ENCODE data around the gene STAMBP. TPM values are rescaled to one million over a fixed set of nuclear protein-coding genes. Genes with fewer than 3 reads are reported as not detected.
A peak's percentile ranks its signal among the peaks of the same experiment; 100 is the strongest.

STAMBP gene
- total RNA-seq (2012; rRNA removed) (33.9 and 38.7 TPM in 2 replicates), polyA plus RNA-seq (2012; rRNA removed) (29.7 and 29.8 TPM in 2 replicates), Bru-seq, nascent RNA (percentile 76 among the genes with signal in this experiment), BruChase-seq, experiment 1, labeled RNA remaining after a 6-hour chase (percentile 86 among the genes with signal in this experiment), BruChase-seq, experiment 2, labeled RNA remaining after a 2-hour chase (percentile 79 among the genes with signal in this experiment)
- polyA plus RNA-seq (2012; cell fraction: cytosol; rRNA removed) = 19.1 and 24.1 TPM in 2 replicates
- 11.1 and 26.9 TPM in 2 replicates for polyA plus RNA-seq (2012; cell fraction: nucleus; rRNA removed; ENCODE audit: low replicate concordance)
- long read RNA-seq, full-length matches to known transcripts = 23 of 42 reads
- long read RNA-seq, partial matches to known transcripts = 6 of 42 reads
- long read RNA-seq, other reads (novel, unspliced or antisense) = 13 of 42 reads

- Histone ChIP-seq H3K4me2 (ENCODE audit: low read depth, low read length) (peak within 1 kb of the TSS; percentile 77), H2AFZ (replicated peaks; ENCODE audit: low read length, poor library complexity) (peak within 1 kb of the TSS; percentile 98), H2BK20ac (ENCODE audit: low read depth, low read length) (peak within 1 kb of the TSS; percentile 20; the same call in 1 of the 2 replicates), H3K36me3 (ENCODE audit: control insufficient read depth, insufficient read depth, low read length) (peaks cover 4% of the 10 kb centered on the region; the same call in 1 of the 2 replicates), H3K4me1 (ENCODE audit: control insufficient read depth, insufficient read depth, low read length) (peaks cover 3% of the 10 kb centered on the region; the same call in 1 of the 2 replicates), H3K79me1 (ENCODE audit: low read depth in 1 of 2, low read length in 2 of 2) (peaks cover 26 to 42% of the 10 kb centered on the region in 2 experiments; a peak in 3 of 4 replicates), H3K23ac (ENCODE audit: low read depth, low read length) (peak within 1 kb of the TSS; percentile 97), H3K18ac (ENCODE audit: low read depth, low read length) (peak within 1 kb of the TSS; percentile 22; the same call in 1 of the 2 replicates), H4K8ac (ENCODE audit: low read depth in 2 of 2, low read length in 2 of 2) (peak within 1 kb of the TSS; percentile 75 to 96), H4K20me1 (ENCODE audit: insufficient read depth, low read length) (no peaks in the 10 kb centered on the region), H3K27me3 (ENCODE audit: control insufficient read depth, insufficient read depth, low read length) (no peaks in the 10 kb centered on the region), H4K91ac (ENCODE audit: insufficient read depth, low read depth, low read length) (peak within 1 kb of the TSS; percentile 74), H3K4me3 (ENCODE audit: insufficient read depth, low read depth, low read length) (peak within 1 kb of the TSS; percentile 65), H2AK9ac (replicated peaks; ENCODE audit: low read depth, low read length, poor library complexity) (peak within 1 kb of the TSS; percentile 98), H2BK5ac (ENCODE audit: low read depth, low read length, poor library complexity, severe bottlenecking) (peak within 1 kb of the TSS; percentile 80), H3K9ac (ENCODE audit: low read depth, low read length) (peak within 1 kb of the TSS; percentile 87), H2BK15ac (ENCODE audit: low read depth, low read length) (peak within 1 kb of the TSS; percentile 11; the same call in 2 of the 3 replicates), H4K5ac (ENCODE audit: low read depth, low read length) (peak within 1 kb of the TSS; percentile 68), H3K27ac (ENCODE audit: insufficient read depth, low read length) (peak within 1 kb of the TSS; percentile 78), H2AK5ac (ENCODE audit: low read depth, low read length) (peak within 1 kb of the TSS; percentile 84), H3K9me3 (ENCODE audit: control insufficient read depth, insufficient read depth, low read length) (no peaks in the 10 kb centered on the region), H3K9me1 (ENCODE audit: insufficient read depth, low read length) (no peaks in the 10 kb centered on the region), H3K4ac (ENCODE audit: low read depth, low read length) (peak within 1 kb of the TSS; percentile 96), H3K14ac (replicated peaks; ENCODE audit: low read depth, low read length) (peak within 1 kb of the TSS; percentile 91), H2BK120ac (ENCODE audit: low read depth, low read length) (peak within 1 kb of the TSS; percentile 73), H3K56ac (ENCODE audit: extremely low read depth, insufficient read depth, low read length) (peak within 1 kb of the TSS; percentile 86)
- DNase-seq (peak; percentile 95), ATAC-seq (ENCODE audit: low read depth) (peak; percentile 90)
- POLR2A ChIA-PET (ENCODE audit: unreplicated experiment) = interaction anchor here (0.6 to 1.4 kb wide), 3 partner anchors 63 to 166 kb away, joined by 3 to 20 read pairs (median 4); partner anchors contain the start of gene ACTG2
- in situ Hi-C loops (cut with MboI; ENCODE audit: low sequenced_read_pairs) (loop anchor here (10.0 to 25.0 kb wide), 2 partner anchors 156 to 308 kb away; partner anchors contain the start of genes BOLA3 and TET3), dilution Hi-C loops (cut with HindIII; ENCODE audit: low sequenced_read_pairs, unreplicated experiment) (loop anchor here (25.0 kb wide), 1 partner anchor 283 kb away; no protein-coding TSS in a partner anchor), intact Hi-C loops (cut with micrococcal nuclease) (loop anchor here (2.0 kb wide), 2 partner anchors 42 to 66 kb away; no protein-coding TSS in a partner anchor)
- WGBS, 2 experiments (ENCODE audit: extremely low coverage in 2 of 2, insufficient read length in 1 of 2) = 0% methylated on average over 2 of the region's 48 CpGs; no CpG with 5 or more reads in 1 of the 2 experiments
- TF ChIP-seq POLR2A (IDR thresholded peaks at IDR 0.05; ENCODE audit: low read depth, low read length) (peak; percentile 74), CTCF (conservative IDR thresholded peaks at IDR 0.05; ENCODE audit: low read depth, low read length) (no peak), MAZ (IDR thresholded peaks at IDR 0.05; ENCODE audit: borderline replicate concordance, low read depth, low read length) (no peak), CEBPB (IDR thresholded peaks at IDR 0.05; ENCODE audit: low read depth, low read length) (peak; percentile 60), MAFK (IDR thresholded peaks at IDR 0.05; ENCODE audit: low read depth, low read length) (no peak), BHLHE40 (IDR thresholded peaks at IDR 0.05; ENCODE audit: low read depth, low read length) (peak; percentile 61; the same call in 1 of the 2 replicates), CHD1 (IDR thresholded peaks at IDR 0.05; ENCODE audit: low read depth, low read length) (0 out of 2 replicates have a peak, but pooled peaks have one; percentile 61), RCOR1 (IDR thresholded peaks at IDR 0.05; ENCODE audit: insufficient replicate concordance, low read length) (peak; percentile 7), SMC3 (IDR thresholded peaks at IDR 0.05; ENCODE audit: low read depth, low read length) (no peak), NFE2L2 (IDR thresholded peaks at IDR 0.05; ENCODE audit: low read depth, low read length) (no peak), USF2 (IDR thresholded peaks at IDR 0.05; ENCODE audit: low read depth, low read length) (peak; percentile 79)
- TSS peak; percentile 52 for BruUV-seq (replicated peaks)
- CTCF ChIA-PET = interaction anchor here (0.6 to 0.7 kb wide), 3 partner anchors 255 to 748 kb away, joined by 4 to 8 read pairs (median 4); no protein-coding TSS in a partner anchor
Measured at GRCh38 chr2:73828818-73829570, at the start of gene STAMBP. Gene STAMBP, plus strand, starts transcription at chr2:73828961. Its CDS starts 1,896 bp downstream, at chr2:73830857.

Data from IMR-90 (cell line).